ENCODE results near the gene RABAC1. TPM values are rescaled to one million over a fixed set of nuclear protein-coding genes. Genes with fewer than 3 reads are reported as not detected.
A peak's percentile ranks its signal among the peaks of the same experiment; 100 is the strongest.
"Not testable (repeated sequence)": the region's sequence is repeated elsewhere in the genome, so short reads cannot be mapped to it uniquely, and the experiment has no call there.

The RABAC1 gene
- total RNA-seq, 1 donor from 2014 or later = 93.4 TPM

- peaks cover 2% of the 10 kb centered on the region for H3K9me3 Mint-ChIP-seq
- H3K27ac Mint-ChIP-seq (ENCODE audit: unreplicated experiment) = no peak overlapping the region
- H3K4me1 Mint-ChIP-seq = peaks cover 11% of the 10 kb centered on the region
- H3K4me3 Mint-ChIP-seq = peak overlapping the region; percentile 89
- H3K36me3 Mint-ChIP-seq (ENCODE audit: low read depth) = no peaks in the 10 kb centered on the region
- H3K27me3 Mint-ChIP-seq (ENCODE audit: low read depth) = peaks cover 40% of the 10 kb centered on the region
- TF ChIP-seq CTCF (conservative IDR thresholded peaks at IDR 0.05) = no peak
- DNase-seq (ENCODE audit: low read depth, low spot score) = no peak
Observed at GRCh38 chr19:41940731-41941409, 18.3 kb downstream of the RABAC1 start.

GRCh38 chr19:41939861-41940730 lies 19.0 kb downstream of the RABAC1 start:
- H3K9me3 Mint-ChIP-seq = peaks cover 2% of the 10 kb centered on the region
- peak overlapping the region; percentile 89 for H3K4me3 Mint-ChIP-seq
- no peaks in the 10 kb centered on the region for H3K36me3 Mint-ChIP-seq (ENCODE audit: low read depth)
- H3K27me3 Mint-ChIP-seq (ENCODE audit: low read depth) = peaks cover 45% of the 10 kb centered on the region
- DNase-seq (ENCODE audit: low read depth, low spot score) = peak; percentile 49
- H3K27ac Mint-ChIP-seq (ENCODE audit: unreplicated experiment) = no peak overlapping the region
- peaks cover 14% of the 10 kb centered on the region for H3K4me1 Mint-ChIP-seq
- TF ChIP-seq CTCF (conservative IDR thresholded peaks at IDR 0.05) = no peak

GRCh38 chr19:41939209-41939608 lies 19.9 kb downstream of the RABAC1 start:
- not testable (repeated sequence) for H3K36me3 Mint-ChIP-seq (ENCODE audit: low read depth)
- H3K27me3 Mint-ChIP-seq (ENCODE audit: low read depth) = peaks cover 52% of the 10 kb centered on the region

GRCh38 chr19:41937525-41938468 lies 21.3 kb downstream of the RABAC1 start:
- DNase-seq (ENCODE audit: low read depth, low spot score) = no peak
- no peaks in the 10 kb centered on the region for H3K36me3 Mint-ChIP-seq (ENCODE audit: low read depth)
- H3K9me3 Mint-ChIP-seq = peaks cover 1% of the 10 kb centered on the region
- H3K27ac Mint-ChIP-seq (ENCODE audit: unreplicated experiment) = no peak overlapping the region
- H3K4me3 Mint-ChIP-seq = peak overlapping the region; percentile 17
- H3K4me1 Mint-ChIP-seq = peaks cover 19% of the 10 kb centered on the region
- no peak for TF ChIP-seq CTCF (conservative IDR thresholded peaks at IDR 0.05)
- peaks cover 65% of the 10 kb centered on the region for H3K27me3 Mint-ChIP-seq (ENCODE audit: low read depth)

More at GRCh38 chr19:41939209-41939608, 19.9 kb downstream of the RABAC1 start:
- peaks cover 19% of the 10 kb centered on the region for H3K4me1 Mint-ChIP-seq
- not testable (repeated sequence) for H3K9me3 Mint-ChIP-seq; H3K4me3 Mint-ChIP-seq; DNase-seq (ENCODE audit: low read depth, low spot score); H3K27ac Mint-ChIP-seq (ENCODE audit: unreplicated experiment)

GRCh38 chr19:41936961-41937360 lies 22.2 kb downstream of the RABAC1 start:
- no peak for TF ChIP-seq CTCF (conservative IDR thresholded peaks at IDR 0.05)
- Mint-ChIP-seq H3K9me3 (no peaks in the 10 kb centered on the region), H3K4me3 (no peak overlapping the region), H3K4me1 (peaks cover 19% of the 10 kb centered on the region), H3K27me3 (ENCODE audit: low read depth) (peaks cover 70% of the 10 kb centered on the region), H3K36me3 (ENCODE audit: low read depth) (no peaks in the 10 kb centered on the region), H3K27ac (ENCODE audit: unreplicated experiment) (no peak overlapping the region)
- no peak for DNase-seq (ENCODE audit: low read depth, low spot score)
